Stimulated activated CD4-positive, alpha-beta T cell treated with anti-CD3 and anti-CD28 coated beads, Interleukin-12 subunit alpha, Interleukin-12 subunit beta, amount 100 ng/mL, for 48 hours (primary cell): ENCODE data around the gene KCNH5.

Experiments
- DNase-seq, 3 donors: peaks; one replicate each; pipeline ENCODE4 v3.0.0-alpha.2; 2020; ENCODE audit warnings: low read depth in 2 of 3, low spot score in 1 of 3

Gene KCNH5

DNA sequence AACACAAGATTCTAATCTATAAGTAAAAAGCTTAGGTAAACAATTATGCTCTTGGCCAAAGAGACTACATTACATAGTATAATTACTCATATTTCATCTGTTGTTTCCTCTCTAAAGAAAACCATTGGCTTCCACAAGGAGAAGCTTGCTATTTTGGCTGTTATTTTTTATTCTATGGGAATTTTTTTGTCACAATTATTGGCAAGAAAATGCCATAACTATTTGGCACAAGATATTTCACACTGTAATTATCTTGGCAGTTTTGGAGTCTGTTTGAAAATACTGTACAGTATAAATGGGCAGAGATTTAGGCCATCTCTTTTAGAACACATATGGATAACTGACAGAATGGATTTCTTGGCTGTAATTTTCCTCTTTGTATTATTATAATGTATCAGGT is 51.2 kb downstream of the KCNH5 start:
- no peak for DNase-seq

DNA sequence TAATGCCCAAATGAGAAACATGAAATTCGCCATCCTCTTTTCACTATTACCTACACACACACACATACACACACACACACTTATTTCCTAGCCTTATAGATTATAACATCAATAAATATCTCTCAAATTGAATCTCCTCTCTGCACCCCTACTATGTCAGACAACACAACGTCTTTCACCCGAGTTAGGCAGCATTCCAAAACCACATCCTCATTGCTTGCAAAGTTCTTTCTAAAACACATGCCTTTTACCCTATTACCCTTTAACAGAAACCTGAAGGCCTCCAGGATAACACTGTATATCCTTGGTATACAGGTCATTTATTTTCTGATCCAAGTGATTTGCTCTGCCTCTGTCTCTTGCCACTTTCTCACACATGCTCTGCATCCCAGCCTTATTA is 56.3 kb downstream of the KCNH5 start:
- DNase-seq = no peak

DNA sequence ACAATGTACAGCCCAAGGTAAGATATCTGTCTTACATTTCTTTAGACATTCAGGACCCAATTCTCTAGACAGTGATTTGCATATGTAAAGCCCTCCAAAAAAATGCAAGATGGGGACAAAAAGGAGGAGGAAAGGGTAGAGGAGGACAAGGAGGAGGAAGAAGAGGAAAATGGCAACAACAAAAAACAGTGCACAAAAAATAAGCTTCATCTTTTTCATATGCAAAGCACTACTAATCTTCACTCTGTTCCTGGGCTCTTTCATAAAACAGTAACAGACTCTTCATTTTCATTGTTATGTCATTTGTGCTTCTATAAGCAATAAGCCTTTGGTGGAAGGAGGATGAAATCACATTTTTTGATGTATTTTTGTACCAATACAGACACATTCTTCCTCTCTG is 61.4 kb downstream of the KCNH5 start:
- no peak for DNase-seq

DNA sequence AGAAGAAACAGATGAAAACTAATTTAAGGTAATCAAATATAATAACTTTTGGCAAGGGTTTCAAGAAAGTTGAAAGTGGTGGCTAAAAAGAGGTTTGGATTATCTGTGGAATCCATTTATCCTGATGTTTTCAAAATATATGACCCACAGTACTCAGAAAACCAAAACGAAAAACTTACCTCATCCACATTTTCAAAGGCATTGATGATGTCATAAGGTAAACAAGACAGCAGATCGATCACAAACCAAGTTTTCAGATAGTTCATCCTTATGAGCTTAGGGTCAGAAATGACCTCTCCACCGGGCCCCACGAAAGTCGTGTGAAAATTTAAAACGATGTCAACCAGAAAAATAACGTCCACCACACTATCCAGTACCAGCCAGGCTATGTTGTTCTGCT is 64.6 kb downstream of the KCNH5 start:
- no peak for DNase-seq

DNA sequence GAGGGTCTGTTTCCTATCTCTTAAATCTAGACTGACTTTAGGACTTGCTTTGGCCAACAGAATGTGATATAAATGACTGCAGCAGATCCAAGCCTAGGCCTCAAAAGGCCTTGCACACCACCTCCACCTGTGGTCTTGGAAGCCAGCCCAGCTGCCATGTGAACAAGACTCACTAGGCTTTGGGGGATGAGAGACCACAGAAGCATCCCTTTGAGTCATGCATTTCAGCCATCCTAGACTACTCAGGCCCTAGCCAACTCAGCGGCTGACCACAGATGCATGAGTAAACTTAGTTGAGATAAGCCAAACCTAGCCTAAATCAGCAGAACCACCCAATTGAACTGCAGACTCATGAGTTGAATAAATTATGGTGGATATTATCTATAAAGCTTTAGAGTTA is 87.7 kb downstream of the KCNH5 start:
- DNase-seq = no peak

DNA sequence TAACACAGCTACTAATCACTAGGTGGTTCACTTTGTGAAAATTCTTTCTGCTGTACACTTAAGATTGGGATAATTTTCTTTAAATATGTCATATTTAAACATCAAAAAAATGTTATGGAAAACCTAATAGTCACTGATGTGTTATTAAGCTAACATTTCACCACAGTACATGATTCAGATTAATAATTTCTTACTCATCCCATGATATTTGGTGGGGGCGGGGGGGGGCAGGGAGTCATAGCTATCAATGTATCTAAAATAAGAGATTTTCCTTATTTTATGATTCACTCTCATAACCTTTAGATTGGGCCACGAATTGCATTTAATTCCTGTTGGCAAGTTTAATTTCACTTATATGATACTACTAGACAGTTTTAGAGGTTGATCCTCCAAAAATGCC is 88.8 kb downstream of the KCNH5 start:
- no peak for DNase-seq

DNA sequence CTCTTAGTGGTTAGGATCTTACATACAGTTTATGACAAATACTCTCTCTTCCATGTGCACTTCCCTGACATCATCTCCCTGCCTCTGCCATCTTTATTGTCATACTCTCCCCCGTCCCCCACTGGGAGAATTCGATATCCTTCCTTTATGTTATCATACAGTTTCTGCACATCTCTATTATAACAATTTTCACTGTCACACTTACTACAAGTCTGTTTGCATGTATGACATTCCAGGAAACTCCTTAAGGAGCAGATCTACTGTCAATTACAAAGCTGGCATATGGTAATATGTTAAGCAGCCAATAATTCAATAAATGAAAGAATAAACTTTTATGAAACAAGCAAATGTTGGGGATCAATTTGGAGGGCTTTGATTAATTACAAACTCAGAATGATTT is 91.1 kb downstream of the KCNH5 start:
- DNase-seq = no peak

DNA sequence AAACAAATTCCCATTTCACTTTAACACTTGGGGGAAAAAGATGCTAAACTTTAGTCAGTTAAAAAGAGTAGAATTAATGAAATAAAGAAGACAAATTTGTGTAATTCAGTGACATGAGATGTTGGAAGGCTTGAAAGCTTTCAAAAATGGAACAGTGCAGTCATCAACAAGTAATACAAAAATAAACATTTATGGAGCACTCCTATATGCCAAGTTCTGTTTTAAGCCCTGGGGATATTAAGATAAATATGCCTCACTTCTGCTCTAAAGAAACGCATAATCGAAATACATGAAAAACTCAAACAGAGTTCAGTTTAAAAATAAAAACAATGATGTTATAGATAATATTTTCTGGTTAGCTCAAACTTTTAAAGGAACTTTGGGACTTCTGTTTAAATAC is 93.0 kb downstream of the KCNH5 start:
- no peak for DNase-seq

DNA sequence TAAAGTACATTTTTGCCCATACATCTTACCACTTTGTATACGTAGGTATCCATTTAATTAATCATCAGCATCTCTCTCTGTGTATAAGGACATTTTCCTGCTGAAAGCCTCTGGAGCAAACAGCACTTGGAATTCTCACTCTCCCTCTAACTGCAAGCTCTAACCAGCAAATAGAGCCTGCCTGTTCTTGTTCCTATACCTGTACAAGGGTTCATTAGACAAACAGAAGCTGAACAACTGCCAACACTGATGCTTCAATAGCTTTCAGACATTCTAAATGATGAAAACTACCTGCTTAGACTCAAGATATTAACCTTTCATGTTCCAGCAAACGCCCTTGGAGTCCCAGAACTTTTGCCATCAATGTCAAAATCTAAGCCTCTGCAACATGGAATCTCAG is 98.0 kb downstream of the KCNH5 start:
- DNase-seq = no peak

DNA sequence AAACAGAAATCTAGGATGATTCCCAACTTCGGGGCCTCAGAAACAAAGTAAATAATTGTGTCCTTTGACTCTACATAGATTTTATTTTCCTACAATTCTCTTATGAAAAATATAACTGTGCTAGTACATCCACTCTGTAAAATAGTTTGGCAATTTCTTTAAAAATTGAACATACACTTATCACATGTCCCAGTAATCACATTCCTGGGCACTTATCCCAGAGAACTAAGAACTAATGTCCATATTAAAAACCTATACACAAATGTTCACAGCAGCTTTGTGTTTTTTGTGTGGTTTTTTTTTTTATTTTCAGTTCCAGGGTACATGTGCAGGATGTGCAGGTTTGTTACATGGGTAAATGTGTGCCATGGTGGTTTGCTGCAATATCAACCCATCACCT is 99.0 kb downstream of the KCNH5 start:
- DNase-seq = no peak

DNA sequence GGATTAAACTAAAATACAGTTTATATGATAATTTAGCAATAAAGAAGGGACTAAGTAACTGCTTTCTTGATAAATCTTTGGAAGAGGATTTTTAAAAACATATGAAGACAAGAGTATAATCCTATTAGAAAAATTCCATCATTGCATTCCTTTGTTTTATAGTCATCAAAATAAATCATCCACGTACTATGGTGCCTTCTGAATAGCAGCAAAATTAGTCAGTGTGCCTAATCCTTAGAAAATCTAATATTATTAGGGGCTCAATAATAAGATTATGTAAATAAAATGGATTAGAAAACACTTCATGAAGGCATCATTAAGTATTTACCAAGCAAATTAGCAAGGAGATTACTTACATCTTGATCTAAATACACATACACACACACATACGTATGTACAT is 102.1 kb downstream of the KCNH5 start:
- no peak for DNase-seq

DNA sequence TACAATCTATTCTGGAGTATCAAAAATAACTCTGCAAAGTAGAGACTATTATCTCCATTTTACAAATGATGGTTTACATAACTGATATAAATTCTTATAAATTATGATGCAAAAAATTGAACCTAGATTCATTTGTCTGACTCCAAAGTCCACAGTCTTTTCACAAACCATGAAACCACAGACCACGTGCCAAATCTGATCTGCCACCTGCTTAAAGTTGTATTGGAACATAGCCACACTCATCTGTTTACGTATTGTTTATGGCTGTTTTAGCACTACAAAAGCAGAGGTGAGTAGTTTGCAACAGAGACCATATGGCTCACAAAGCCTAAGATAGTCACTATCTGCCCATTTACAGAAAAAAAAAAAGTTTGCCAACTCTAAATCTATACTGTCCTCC is 105.3 kb downstream of the KCNH5 start:
- DNase-seq = no peak

DNA sequence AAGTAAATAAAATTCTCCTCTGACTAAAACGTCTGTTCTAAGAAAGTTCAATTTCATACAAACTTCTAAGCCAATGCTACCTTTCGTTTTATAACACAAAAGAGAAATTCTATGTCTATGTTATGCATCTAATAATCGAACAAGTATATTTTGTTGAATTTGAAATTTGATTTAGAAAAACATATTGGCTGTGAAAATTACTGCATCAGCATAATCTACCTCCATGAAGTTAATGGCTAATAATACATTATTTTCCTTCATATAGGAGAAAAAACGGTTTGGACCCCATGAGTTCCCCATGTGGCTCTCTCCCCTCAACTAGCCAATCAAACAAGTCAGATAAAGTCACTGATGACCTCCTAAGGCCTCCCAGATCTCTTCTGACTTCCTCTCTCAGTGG is 106.5 kb downstream of the KCNH5 start:
- DNase-seq = no peak

DNA sequence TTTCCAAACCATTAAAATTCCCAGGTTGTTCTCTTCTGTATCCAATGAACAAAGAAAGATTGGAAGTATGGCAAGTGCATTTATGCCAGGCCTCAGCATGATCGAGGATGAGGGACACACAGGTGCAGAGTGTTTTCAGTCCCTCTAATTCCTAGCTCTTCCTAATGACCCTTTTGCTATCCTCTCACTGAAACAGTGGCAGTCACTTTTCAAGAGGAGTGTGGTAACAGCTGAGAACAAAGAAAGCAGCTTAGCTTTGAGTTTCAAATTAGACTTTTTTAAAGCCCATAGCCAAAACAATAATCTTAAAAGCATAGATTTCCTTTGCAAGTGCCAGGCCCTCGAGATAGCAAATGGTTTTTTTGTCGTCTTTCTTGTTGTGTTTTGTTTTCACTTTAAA is 110.8 kb downstream of the KCNH5 start:
- DNase-seq = no peak

DNA sequence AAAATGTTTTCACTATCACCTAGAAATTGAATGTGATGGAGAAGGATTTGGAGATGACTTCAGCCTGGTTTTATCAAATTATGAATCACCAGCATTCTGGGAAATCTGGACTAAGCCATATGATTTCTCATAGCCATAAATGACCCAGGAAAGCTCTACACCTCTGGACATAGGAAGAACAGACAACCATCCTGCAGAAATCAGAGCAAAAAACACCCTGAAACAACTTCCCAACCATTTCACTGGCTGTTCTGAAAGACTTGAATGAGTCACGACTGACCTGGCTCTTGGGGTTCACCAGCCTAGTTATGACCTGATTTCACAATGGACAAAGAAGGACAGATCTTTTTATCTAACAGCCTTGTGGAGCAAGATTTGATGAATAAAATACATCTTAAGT is 123.8 kb downstream of the KCNH5 start:
- no peak for DNase-seq

DNA sequence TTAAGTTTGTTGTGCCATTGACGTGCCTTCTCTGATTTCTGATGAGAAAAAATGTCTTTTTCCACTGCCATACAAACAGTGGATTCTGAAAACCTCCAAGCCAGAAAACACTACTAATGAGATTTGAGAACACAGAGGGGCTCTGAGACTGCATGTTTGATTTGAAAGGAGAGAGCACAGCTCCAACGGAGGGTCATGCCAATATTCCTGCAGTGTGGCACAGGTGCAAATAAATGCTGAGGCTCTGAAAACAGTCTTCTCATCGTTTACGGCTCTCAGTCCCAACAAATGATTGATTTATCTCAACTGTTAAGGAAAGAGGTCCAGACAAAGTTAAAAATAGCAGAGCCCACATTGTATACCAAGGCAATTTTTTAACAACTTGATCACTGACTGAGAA is 128.7 kb downstream of the KCNH5 start:
- no peak for DNase-seq

DNA sequence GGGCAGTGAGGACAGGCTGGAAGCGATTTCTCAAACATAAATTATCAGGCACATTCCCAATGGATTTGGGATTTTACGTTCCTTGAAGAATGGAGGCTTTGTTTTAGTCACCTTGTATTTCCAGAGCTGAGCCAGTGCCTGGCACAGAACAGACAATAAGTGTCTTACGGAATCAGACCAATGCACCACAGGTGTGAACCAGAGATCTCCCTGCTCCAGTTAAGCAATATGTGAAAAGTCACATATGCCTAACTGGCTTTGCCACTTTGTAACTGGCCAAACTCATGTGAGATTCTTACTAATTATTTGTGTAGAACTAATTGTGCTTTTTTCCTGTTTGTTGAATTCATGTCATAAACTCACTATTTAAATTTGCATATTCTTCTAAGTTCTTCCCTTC is 130.4 kb downstream of the KCNH5 start:
- DNase-seq = no peak

DNA sequence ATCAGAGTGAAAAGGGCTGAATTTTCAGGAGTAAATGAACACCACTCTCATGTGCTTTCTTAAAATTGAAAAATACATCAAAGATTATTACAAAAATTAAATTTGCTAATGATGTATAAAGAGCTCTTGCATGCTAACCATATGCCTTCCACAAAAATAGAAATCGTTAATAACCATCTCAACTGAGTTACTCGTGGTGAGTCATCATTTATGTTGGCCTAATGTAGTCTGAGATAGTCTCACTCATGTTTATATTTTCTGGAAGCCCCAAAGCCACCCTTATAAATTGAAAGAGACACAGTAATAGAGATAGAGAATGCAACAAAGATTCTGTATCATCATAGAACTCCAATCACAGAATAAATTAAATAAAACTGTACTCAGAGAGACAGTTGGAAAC is 131.2 kb downstream of the KCNH5 start:
- no peak for DNase-seq

DNA sequence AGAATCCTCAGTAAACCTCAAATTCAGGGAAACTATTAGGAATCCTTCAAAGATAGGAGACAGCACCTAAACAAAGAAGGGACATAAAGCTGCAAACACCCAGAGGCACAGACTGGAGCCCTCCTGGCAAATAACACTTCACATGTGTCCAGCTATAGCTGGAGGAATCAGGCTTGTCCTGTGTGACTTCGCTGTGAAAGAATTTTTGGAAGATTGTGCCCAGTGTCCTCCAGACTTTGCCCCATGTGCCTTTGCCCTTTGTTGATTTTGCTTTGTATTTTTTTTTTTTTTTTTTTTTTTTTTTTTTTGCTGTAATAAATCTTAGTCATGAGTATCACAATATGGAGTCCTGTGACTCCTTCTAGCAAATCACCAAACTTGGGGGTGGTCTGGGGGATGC is 136.8 kb downstream of the KCNH5 start:
- no peak for DNase-seq

DNA sequence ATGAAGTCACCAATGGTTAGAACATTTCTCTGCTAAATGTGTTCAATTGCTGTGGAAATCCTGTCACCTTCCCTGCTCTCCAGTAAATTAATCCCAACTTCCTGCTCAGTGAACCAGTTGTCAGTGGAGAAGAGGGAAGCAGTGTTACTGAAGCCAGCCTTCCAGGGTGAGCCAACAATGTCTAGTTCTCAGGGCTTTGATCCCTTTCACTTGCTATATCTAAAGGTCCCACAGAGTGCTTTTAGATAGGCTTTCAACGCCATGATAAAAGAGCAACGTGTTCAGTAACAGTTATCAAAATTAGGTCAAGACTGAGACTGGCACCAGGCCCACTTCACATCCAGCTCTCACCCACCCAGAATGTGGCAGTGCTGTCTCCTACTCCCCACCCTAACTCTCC is 139.7 kb downstream of the KCNH5 start:
- no peak for DNase-seq

DNA sequence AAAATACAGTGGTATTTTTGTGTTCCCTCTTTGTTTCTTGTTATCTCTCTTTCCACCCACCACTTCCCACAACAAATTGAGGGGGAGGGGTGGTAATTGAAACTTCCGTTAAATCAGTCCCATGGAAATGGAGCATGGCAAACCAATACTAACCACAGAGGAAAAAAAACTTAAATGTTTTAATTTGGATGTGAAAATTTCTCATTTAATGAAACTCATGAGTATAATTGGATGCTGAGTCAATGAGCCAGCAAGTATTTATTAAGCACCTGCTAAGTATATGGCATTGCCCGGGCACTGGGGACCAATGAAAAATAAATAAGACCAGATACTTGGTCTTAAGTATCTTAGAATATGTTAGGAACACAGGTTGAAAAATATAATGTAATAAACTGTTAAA is 147.5 kb downstream of the KCNH5 start:
- DNase-seq = no peak

DNA sequence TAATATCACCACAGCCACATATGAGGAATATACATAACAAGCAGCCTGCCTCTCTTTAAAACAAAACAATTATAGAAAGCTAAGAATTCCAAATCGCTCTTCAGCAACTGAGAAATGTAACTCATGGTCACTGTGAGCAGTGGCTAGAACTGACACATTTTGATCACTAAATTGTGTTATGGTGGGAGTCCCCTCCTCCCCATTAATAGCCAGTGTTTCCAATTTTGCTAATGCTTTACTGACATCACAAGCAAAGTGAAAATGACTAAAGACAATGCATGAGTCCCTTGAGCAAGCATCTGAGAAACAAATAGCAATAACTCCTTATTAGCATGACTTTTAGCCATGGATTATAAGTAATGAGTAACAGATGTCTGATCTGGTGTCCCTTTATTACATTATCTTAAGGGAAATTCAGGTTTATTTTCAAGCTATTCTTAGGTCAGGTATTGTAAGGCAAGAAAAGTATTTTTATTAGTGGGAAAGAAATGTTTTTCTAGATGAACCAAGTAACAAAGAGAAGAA is 148.3 kb downstream of the KCNH5 start:
- DNase-seq = no peak

DNA sequence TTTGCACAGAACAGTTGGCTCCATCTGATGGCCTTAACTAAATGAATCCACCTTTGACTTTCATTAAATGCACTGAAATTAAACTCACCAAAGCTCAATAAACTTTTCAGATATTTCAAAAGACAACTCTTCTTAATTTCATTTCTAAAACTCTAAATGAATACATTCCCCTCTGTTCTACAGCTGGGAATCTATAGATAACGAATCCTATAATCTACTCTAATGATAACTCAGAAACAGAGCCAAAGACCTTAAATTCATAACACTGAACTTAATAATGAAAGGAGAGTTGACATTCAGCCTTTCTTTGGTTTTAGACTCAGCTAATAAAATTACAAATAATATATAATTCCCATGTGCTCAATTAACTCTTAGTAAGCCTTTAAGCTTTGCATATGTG is 150.5 kb downstream of the KCNH5 start:
- DNase-seq = no peak

DNA sequence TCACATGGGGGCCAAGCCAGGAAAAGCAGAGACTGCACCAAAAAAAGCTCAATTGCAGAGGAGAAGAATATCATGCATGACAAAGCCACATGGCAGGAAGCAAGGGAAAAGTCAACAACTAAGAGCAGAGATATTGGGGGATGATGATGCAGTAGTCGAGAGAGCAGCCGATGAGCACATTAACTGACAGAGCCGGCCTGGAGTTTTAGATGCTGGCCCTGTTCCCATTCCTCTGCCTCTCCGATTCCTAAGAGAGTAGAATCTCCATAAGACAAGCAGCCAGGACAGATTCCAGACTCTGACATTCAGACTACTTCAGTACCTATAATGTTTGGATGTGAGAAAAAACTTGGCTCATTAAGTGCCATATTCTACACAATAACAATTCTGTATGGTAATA is 155.9 kb downstream of the KCNH5 start:
- DNase-seq = no peak
